ENCODE data around the gene THSD4.

Gene THSD4

GRCh38 chr15:71098920-71099319, 16.4 kb upstream of the THSD4 start:
- no peak for DNase-seq (ENCODE audit: low read depth)

GRCh38 chr15:71103102-71103676, 12.1 kb upstream of the THSD4 start:
- DNase-seq (ENCODE audit: low read depth) = no peak

DNA sequence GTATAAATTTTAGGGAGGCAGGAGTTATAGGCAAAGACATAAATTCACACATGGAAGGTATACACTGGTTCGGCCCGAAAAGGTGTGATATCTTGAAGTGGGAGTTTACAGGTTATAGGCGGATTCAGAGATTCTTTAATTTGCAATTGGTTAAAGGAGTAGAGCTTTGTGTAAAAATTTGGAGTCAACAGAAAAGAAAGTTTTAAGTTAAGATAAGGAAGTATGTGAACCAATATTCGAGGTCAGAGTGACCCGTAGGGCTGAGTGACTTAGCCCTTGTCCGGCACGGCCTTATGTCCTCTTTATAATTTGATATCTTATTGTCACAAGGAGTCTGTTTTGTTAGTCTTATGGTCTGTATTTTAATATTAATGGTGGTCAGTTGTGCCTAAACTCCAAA, 10.6 kb upstream of the THSD4 start:
- DNase-seq (ENCODE audit: low read depth) = no peak

- no peak for DNase-seq (ENCODE audit: low read depth)
These were observed 9.8 kb upstream of the THSD4 start for GRCh38 chr15:71105444-71105843.

DNA sequence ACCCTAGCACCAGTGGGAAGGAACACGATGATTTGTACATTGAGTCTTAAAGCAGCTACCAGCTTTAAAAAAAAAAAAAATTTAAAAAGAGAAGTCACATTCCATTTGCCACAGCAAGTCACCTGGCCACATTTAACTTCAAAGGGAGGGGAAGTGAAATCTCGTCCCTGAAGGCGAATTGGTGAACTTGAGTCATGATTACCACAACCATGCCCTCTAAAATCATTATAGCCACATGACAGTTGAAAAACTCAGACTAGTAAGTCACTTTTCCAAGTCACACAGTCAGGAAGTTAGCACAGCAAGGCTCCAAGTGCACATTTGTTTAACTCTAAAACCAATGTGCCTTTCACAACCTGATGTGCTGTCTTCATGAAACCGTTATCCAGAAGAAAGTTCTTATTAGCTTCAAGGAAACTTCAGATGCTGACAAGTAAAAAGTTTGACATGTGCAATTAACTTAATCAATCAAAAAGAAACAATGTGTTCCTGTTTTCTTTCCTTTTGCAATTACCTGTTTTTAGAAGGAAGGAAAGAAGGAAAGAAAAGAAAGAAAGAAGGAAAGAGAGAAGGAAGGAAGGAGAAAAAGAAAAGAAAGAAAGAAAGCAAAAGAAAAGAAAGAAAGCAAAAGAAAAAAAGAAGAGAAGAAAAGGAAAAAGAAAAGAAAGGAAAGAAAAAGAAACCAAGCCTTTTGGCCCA, 8.3 kb upstream of the THSD4 start:
- DNase-seq (ENCODE audit: low read depth) = no peak

DNA sequence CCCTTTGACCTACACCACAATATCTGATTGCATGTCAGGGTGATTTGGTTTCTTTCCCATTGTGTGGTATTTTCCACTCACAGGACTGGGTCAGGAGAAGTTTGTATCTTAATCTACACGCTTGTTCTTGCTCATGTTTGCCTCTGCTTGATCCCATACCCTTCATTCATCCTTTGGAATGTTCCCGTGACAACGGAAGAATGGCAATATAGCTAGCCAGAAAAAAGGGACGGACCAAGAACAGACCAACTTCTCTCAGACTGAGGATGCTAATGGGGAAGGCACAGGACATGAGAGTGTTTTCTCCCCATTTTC, 7.8 kb upstream of the THSD4 start:
- no peak for DNase-seq (ENCODE audit: low read depth)

DNA sequence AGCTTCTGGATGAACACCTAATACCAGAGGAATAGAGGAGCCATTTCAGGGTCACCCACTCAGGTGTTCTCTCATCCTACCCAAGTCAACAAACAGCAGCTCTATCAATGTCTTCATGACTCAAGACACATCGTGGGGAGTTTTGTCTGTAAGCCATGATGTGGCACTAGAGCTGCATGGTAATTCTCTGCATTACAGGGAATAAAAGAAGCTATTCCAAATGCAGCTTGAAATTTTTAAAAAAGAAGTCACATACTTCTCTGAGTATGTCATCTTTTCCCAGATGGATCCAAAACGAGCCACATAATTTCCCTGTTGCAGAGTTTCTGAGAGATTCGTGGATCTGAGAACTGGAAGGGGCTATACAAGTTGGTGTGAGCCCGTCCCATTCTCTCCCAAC, 6.1 kb upstream of the THSD4 start:
- no peak for DNase-seq (ENCODE audit: low read depth)

DNA sequence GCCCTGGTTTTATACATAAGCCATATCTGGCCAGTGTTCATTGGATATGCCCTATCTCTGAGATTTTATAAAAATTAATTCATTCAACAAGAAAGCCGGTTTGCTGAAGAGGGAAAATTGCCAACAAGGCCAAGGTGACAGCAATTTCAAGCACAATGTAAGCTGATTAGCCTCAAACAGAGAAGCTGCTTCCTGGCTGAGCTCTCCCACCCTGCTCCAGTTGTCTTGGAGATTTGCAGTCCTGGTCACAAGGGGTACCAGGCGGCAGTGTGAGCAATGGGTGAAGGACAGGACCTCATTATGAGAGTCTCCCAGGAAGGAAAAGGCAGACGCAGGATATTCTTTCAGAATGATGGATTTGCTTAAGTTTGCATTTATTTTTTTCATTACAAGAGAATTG, 5.4 kb upstream of the THSD4 start:
- no peak for DNase-seq (ENCODE audit: low read depth)

DNA sequence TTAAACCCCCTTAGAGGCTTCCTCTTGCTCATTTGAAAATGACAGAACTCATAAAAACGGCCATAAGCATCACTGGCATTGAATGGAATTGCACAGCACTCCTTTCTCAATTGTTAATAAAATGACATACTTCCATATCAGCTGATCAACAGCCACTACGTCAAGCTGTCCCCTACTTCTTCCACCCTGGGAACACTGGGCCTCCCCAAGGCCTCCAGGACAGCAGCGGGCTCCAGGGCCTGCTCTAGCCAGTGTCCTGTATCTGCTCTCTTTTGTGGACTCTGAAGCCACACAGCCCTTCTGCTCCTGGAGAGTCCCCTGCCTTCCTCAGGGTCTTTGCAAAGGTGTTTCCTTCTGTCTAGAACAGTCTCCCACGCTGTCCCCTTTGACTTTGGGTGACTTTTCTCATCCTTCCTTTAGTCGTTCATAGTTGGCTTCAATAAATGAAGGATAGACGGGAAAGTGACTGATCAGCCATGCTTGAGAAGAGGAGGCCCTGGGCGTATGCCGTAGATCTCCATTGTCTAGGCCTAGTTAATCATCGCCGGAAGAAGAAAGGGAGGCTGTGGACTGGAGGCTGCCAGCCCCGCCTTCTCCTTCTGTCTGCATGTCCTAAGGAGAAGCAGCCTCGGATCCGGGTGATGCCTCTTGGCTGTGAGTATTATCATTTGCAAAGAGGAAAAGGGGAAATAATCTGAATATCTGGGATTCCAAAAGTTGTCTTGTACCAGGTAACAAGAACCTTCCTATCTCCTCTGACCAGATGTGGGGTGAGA, 4.7 kb upstream of the THSD4 start:
- DNase-seq (ENCODE audit: low read depth) = no peak

- no peak for DNase-seq (ENCODE audit: low read depth)
These were observed 4.1 kb upstream of the THSD4 start for GRCh38 chr15:71111181-71111565.

GRCh38 chr15:71111950-71112349, 3.3 kb upstream of the THSD4 start:
- no peak for DNase-seq (ENCODE audit: low read depth)

GRCh38 chr15:71112429-71112828, 2.8 kb upstream of the THSD4 start:
- no peak for DNase-seq (ENCODE audit: low read depth)

- no peak for DNase-seq (ENCODE audit: low read depth)
These were observed 1.1 kb upstream of the THSD4 start for GRCh38 chr15:71114066-71114680.

GRCh38 chr15:71115567-71116351, 488 bp downstream of the THSD4 start:
- no peak for DNase-seq (ENCODE audit: low read depth)

DNA sequence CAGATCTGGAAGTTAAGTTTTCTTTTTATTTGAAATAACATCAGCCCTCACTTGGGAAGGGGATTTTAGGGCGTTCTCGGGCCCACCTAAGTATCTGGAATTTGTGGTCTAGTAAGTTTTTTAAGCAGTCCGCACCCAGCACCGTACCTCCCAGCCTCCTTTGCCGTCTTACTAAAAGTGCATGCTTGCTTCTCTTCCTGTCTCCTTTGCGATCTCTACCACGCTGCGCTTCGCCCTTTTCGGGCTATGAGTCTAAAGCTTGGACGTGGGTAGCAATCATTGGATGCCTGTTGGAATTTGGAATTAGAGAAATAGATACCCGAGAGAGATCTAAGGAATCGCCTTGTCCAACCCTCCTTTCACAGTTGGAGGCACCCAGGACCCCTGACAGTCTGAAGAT, 1.1 kb downstream of the THSD4 start:
- no peak for DNase-seq (ENCODE audit: low read depth)

DNA sequence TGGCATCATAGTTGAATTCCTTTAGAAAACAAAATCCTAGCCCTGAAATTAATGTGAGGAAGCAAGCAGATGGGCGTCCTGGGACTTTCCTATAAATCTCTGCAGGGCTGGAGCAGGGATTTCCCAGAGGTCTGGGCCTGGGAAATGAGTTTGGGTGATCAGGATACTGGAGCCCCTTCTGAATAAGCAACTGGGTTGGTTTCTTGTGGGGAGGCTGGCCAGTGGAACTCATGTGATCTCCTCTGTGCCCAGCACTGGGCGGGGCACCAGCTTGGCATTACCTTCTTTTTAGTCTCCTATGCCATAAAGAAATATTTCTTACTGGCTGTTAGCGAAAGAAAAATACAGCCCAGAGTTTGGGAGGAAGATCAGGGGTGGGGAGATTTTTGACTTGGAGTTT, 1.7 kb downstream of the THSD4 start:
- DNase-seq (ENCODE audit: low read depth) = no peak

DNA sequence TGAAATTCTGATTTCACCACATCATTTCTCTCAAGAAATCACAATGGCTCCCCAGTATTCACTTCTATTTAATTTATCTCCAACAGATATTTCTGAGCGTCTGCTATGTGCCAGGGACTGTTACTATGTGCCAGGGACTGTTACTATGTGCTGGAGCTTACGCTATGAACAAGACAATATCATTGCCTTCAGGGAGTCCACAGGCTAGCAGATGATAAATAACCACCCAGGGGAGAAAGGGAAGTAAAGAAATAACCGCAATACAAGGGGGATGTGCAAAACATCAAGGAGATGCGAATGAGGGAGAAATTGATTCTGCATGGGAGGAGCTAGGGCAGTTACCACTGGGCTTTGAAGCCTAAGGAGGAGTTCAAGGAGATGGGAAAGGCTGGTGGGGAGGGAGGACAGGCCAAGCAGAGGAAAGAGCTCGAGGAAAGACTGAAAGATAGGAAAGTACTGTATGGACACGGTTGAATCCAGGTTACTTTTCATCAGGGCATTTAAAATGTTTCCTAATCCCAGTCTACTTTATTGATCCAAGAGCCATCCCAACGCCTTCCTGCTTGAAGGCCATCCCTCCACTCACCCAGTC, 2.5 kb downstream of the THSD4 start:
- no peak for DNase-seq (ENCODE audit: low read depth)

DNA sequence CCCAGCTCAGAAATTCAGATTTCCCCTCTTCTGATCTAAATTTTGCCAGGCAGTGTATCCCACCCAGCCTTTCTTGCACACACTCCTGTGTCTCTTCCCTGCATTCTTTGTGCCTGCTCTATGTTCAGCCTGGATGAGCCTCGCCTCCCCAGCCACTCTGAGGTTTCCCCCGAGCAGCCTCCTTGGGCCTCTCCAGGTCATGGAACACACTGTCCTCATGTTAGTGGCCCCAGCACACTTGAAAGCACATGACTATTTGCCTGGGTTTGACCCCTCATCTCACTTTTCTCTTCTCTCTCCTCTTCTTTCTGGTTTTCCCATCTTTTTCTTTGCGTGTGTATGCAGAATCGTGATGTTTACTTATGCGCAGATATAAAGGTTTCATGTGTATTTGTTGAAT, 3.1 kb downstream of the THSD4 start:
- DNase-seq (ENCODE audit: low read depth) = no peak

DNA sequence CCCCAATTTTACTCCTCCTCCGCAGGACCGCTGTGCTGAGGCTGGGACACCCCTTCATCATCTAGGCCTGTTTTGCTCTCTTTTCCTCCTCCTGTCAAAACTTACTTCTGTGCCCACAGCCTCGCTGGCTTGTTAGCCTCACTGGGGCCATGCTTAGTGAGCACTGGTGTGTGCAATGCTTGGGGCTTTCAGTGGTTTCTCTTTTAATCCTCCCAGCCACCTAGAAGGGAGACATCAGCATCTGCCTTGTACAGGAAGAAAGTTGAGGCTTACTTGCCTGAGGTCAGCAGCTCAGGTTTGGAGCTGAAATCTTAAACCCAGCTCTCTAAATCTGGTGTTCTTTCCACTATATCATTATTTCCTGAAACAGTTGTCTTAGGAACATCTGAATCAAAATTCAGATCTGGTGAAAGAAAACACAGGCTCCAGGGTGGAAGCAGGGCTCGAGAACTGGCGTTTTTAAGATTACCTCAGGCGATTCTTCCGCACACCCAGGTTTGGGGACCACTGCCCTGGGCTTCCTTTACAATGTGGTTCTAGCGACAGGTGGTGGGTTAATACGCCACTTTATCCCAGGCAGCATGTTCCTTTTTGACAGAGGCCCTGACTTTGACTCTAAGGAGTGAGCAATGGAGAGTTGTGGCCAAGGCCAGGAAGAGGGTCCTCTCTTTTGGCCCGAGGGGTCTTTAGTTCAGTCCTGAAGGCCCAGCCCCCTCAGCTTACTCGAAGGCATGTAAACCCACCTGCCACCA, 3.8 kb downstream of the THSD4 start:
- no peak for DNase-seq (ENCODE audit: low read depth)

DNA sequence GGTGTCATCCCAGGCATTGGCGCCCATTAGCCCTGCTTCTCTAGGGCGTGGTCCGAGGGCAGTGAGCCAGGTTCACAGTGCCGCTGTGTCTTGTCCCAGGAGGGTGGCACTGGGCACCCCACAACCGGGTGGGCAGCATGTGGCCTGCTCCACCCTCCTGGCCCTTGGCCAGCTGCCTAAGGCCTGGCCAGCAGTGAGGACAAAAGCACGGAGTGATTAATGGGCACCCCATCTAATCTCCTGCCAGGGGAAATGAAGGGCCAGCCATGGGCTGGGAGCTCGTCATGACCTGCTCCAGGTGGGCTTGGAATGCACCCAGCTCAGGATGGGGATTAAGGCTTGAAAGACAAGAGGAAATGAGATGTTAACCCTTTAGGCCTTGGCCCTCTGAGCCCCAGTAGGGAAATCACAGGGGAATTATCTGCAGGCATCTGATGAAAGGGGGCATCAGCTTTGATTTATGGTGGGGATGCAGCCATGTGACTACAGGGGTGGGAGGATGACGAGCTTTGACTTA, 5.2 kb downstream of the THSD4 start:
- no peak for DNase-seq (ENCODE audit: low read depth)

- no peak for DNase-seq (ENCODE audit: low read depth)
These were observed 6.2 kb downstream of the THSD4 start for GRCh38 chr15:71121442-71121841.

Measured in stromal cell of bone marrow (primary cell).